Gastroesophageal sphincter (tissue), 4 donors: Measurements from ENCODE around the gene HMG20A. TPM values are rescaled to one million over a fixed set of nuclear protein-coding genes. Genes with fewer than 3 reads are reported as not detected.

Experiments
- ATAC-seq: fragments of 150-250 bp; one replicate; pipeline ENCODE4 v1.9.1; 2016; ENCODE audit warnings: mild to moderate bottlenecking, moderate library complexity
- H3K27ac ChIP-seq, 4 donors: fragments of 200-600 bp; sonication (generic) in 3 of 4; 1 replicate in 3 of 4; 2 replicates in 1 of 4; pipeline ENCODE4 v1.5.1; 2016 to 2019
- H3K27me3 ChIP-seq: fragments of 200-600 bp; sonication (generic); one replicate; pipeline ENCODE4 v1.5.1; 2019
- H3K36me3 ChIP-seq, 2 donors: fragments of 200-600 bp; sonication (generic); one replicate each; pipeline ENCODE4 v1.5.1; 2019; ENCODE audit warnings: control low read depth in 1 of 2
- H3K4me1 ChIP-seq, 3 donors: fragments of 200-600 bp; sonication (generic); 1 replicate in 2 of 3; 2 replicates in 1 of 3; pipeline ENCODE4 v1.5.1; 2016 to 2019; ENCODE audit warnings: control low read depth in 2 of 3
- H3K4me3 ChIP-seq, 2 donors: fragments of 200-600 bp; sonication (generic); one replicate each; pipeline ENCODE4 v1.5.1; 2019; ENCODE audit warnings: mild to moderate bottlenecking in 1 of 2, moderate library complexity in 1 of 2
- H3K9me3 ChIP-seq, 3 donors: fragments of 200-600 bp; sonication (generic); one replicate each; pipeline ENCODE4 v1.5.1; 2017 to 2019; ENCODE audit warnings: control low read depth in 2 of 3
- EP300 ChIP-seq: sonication (generic); formaldehyde crosslinking; IDR thresholded peaks from one replicate; pipeline ENCODE4 v1.6.1; 2017; ENCODE audit warnings: antibody characterized with exemption, mild to moderate bottlenecking
- POLR2A ChIP-seq, 2 donors: fragments of 450-650 bp; IDR thresholded peaks; one replicate each; pipeline ENCODE4 v1.6.1; 2017; ENCODE audit warnings: antibody characterized with exemption in 2 of 2, mild to moderate bottlenecking in 2 of 2, moderate library complexity in 1 of 2
- POLR2AphosphoS5 ChIP-seq: sonication (generic); formaldehyde crosslinking; IDR thresholded peaks from one replicate; pipeline ENCODE4 v1.6.1; 2017; ENCODE audit warnings: antibody characterized with exemption
- WGBS, 2 donors: methylation state at CpG; one replicate each; pipeline ENCODE4 v1.1.5; 2018; ENCODE audit warnings: low coverage in 1 of 2; 5-methylcytosine and 5-hydroxymethylcytosine counted together
- total RNA-seq, 4 donors: library from RNA; depleted of rRNA; stranded (reverse); fragments of >200 nt; gene quantifications; one replicate each; pipeline ENCODE4 v1.1.0, GENCODE V29; 2016
- TF ChIP-seq, protein P1 (sequence below), 4 experiments: fragments of 200-600 bp in 2 of 4; fragments of 450-650 bp in 2 of 4; sonication (generic) in 1 of 4; IDR thresholded peaks; one replicate each; pipeline ENCODE4 v1.5.1; 2017 to 2019; ENCODE audit warnings: antibody characterized with exemption in 4 of 4, mild to moderate bottlenecking in 2 of 4, moderate library complexity in 2 of 4

The HMG20A gene
- total RNA-seq, 4 donors from 2014 or later = 23.2 to 47.9 (median 33.2) TPM

DNA sequence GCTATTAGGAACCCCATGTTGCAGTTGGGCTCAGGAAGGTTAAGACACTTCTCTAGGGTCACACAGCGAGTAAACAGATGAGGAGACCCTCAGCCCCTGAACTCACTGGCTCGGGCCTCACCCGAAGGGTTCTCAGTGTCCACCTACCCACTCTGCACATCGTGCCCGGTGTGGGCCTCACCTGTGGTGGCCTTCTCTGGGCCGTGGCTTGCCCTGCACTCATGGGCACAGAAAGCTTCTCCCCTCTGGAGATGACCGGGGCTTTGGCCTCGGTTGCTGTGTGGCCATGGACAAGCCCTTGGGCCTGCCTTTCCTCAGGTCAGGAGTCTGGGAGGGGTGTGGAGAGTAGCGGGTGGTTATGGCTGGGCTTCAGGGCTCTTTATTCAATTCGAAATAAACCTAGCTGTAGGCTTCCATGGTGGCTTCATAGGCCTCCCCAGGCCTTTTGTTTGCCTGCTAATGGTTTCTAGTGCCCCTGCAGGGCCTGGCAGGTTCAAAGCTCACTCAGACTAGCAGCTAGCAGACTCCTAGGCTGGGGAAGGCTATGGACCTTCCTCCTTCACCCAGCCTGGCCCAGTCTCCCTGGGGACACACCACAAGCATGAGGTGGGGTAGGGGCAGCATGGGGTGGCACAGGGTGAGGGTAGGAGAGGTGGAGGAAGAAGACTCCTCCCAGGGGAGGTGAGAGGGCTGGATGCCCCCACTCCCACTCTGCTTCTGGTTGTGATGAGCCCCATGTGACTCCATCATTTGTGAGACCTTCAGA is 108.9 kb downstream of the HMG20A start:
- H3K9me3 ChIP-seq = no peaks in the 10 kb centered on the region
- no peak for ATAC-seq
- peaks cover 0 to 11% (median 0%) of the 10 kb centered on the region in 3 donors for H3K4me1 ChIP-seq
- WGBS, 2 donors = 100% methylated on average over 1 of the region's 10 CpGs; no CpG with 5 or more reads in 1 of the 2 donors
- TF ChIP-seq EP300 = no peak
- no peak for TF ChIP-seq POLR2AphosphoS5
- H3K27ac ChIP-seq = no peak overlapping the region
- H3K4me3 ChIP-seq = no peak overlapping the region
- no peaks in the 10 kb centered on the region for H3K36me3 ChIP-seq
- H3K27me3 ChIP-seq = no peaks in the 10 kb centered on the region

DNA sequence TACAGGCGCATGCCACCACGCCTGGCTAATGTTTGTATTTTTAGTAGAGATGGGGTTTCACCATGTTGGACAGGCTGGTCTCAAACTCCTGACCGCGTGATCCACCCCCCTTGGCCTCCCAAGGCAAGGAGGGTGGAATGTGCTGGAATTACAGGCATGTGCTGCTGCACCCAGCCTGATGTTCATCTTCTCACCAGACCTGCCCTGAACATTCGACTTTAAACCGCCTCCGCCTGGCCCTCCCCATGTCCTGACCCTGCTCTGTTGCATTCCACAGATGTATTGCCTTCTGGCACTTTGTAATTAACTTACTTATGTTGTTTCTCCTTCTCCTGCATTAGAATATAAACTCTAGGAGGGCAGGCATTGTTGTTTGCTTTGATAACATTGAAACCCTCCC is 109.9 kb downstream of the HMG20A start:
- no peak for ATAC-seq
- no peaks in the 10 kb centered on the region for H3K9me3 ChIP-seq
- 60 to 85% methylated on average over 2 to 5 of the region's 7 CpGs for WGBS, 2 donors
- H3K36me3 ChIP-seq = no peaks in the 10 kb centered on the region
- H3K4me3 ChIP-seq = no peak overlapping the region
- peaks cover 0 to 11% (median 0%) of the 10 kb centered on the region in 3 donors for H3K4me1 ChIP-seq
- no peaks in the 10 kb centered on the region for H3K27me3 ChIP-seq
- H3K27ac ChIP-seq = no peak overlapping the region
- TF ChIP-seq, protein P1, sequence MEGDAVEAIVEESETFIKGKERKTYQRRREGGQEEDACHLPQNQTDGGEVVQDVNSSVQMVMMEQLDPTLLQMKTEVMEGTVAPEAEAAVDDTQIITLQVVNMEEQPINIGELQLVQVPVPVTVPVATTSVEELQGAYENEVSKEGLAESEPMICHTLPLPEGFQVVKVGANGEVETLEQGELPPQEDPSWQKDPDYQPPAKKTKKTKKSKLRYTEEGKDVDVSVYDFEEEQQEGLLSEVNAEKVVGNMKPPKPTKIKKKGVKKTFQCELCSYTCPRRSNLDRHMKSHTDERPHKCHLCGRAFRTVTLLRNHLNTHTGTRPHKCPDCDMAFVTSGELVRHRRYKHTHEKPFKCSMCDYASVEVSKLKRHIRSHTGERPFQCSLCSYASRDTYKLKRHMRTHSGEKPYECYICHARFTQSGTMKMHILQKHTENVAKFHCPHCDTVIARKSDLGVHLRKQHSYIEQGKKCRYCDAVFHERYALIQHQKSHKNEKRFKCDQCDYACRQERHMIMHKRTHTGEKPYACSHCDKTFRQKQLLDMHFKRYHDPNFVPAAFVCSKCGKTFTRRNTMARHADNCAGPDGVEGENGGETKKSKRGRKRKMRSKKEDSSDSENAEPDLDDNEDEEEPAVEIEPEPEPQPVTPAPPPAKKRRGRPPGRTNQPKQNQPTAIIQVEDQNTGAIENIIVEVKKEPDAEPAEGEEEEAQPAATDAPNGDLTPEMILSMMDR (IDR thresholded peaks at IDR 0.05) = no peak
- TF ChIP-seq POLR2A (IDR thresholded peaks at IDR 0.05) (no peak), EP300 (no peak), POLR2AphosphoS5 (no peak)

DNA sequence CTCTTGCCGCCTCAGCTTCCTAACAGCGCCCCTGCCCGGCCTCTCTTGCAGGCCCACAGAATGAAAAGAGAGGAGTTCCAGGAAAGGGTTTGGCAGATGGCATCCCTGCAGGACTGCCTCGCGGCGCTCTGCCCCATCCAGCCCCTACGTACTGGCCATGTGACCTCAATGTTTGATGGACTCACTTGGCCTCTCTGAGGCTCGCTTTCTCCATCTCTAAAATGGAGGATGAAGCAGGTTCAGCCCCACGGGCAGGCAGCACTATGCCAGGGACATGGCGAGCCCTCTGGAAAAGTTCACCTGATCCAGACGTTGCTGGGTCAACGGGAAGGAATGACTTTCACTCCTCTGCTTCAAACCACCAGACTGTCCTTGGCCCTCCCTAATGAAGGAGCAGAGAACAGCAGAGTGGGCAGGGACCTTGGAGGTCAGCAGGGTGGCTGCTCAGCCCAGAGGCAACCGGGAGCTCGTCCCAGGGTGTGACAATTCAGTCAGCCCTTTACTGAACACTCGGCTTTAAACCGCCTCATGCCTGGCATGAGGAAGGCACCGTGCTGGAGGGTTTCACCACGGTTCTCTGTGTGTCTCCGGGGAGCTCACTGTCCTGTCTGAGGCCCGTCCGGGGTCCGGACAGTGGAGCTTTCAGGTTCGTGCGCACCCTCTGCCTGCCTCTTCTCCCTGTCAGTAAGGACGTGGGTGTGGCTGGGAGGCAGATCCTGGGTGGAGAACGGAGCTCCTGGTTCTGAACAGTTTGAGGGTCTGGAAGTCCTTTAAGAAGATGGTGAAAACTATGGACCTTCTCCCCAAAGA is 110.7 kb downstream of the HMG20A start:
- TF ChIP-seq, protein P1 (IDR thresholded peaks at IDR 0.05) = no peak
- no peak for TF ChIP-seq EP300
- TF ChIP-seq POLR2A (IDR thresholded peaks at IDR 0.05) = no peak
- no peak for TF ChIP-seq POLR2AphosphoS5
- H3K4me1 ChIP-seq = peaks cover 0 to 11% (median 0%) of the 10 kb centered on the region in 3 donors
- H3K36me3 ChIP-seq = no peaks in the 10 kb centered on the region
- H3K27me3 ChIP-seq = no peaks in the 10 kb centered on the region
- H3K4me3 ChIP-seq = no peak overlapping the region
- H3K27ac ChIP-seq = no peak overlapping the region
- ATAC-seq = no peak
- 100% methylated on average over 1 of the region's 26 CpGs; no CpG with 5 or more reads in 1 of the 2 donors for WGBS, 2 donors
- no peaks in the 10 kb centered on the region for H3K9me3 ChIP-seq

DNA sequence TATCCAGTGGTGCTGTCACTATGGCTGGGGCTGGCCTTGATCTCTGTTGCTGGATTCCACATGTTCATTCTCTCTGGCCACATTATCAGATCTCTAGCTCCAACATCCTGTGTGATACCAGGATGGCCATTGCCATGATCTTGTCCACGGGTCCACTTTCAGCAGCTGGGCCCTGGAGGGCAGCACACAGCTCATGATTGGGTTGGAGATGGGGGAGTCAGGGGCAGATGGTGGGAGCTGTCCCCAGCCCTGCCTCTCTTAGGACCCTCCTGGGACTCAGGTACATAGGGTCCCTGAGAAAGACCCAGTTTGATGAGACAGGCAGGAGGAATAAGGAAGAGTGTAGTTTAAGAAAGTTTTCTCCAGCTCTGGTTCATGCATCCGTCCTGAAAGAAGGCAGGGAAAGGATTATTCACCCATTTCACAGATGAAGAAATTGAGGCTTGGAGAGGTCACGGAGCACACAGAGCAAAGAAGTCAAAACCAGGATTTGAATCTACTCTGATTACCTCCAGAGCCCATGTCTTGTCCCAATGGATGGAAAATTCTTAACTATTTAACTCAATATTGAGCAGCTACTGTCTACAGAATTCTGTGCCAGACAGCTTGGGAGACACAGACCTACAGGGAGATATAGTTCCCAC is 111.5 kb downstream of the HMG20A start:
- H3K4me3 ChIP-seq = no peak overlapping the region
- no peak for TF ChIP-seq POLR2A (IDR thresholded peaks at IDR 0.05)
- TF ChIP-seq POLR2AphosphoS5 = no peak
- TF ChIP-seq, protein P1 (IDR thresholded peaks at IDR 0.05) = no peak
- TF ChIP-seq EP300 = no peak
- H3K36me3 ChIP-seq = no peaks in the 10 kb centered on the region
- no peaks in the 10 kb centered on the region for H3K9me3 ChIP-seq
- peaks cover 0 to 9% (median 0%) of the 10 kb centered on the region in 3 donors for H3K4me1 ChIP-seq
- no peak overlapping the region for H3K27ac ChIP-seq
- H3K27me3 ChIP-seq = no peaks in the 10 kb centered on the region
- WGBS, 2 donors = 94% methylated on average over 2 of the region's 3 CpGs; no CpG with 5 or more reads in 1 of the 2 donors
- ATAC-seq = no peak

DNA sequence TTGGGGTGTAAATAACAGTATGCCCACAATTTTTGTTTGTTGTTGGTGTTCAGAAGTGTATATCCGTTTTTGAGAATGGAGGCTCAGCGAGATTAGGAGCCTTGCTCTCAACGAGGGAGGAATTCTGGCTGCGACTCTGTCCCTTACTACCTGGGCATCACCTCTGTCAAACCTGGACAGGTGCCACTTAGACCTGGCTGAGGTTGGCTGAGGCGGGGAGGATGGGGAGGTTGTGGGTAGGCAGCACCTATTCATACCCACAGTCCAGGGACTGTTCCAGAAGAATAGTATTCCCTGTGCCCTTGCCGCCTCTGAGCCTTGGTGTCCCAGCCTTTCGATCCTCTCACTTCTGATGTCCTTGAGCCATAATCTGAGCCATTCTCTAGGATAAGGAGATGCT is 112.2 kb downstream of the HMG20A start:
- TF ChIP-seq, protein P1 (IDR thresholded peaks at IDR 0.05) = no peak
- TF ChIP-seq EP300 (no peak), POLR2A (IDR thresholded peaks at IDR 0.05) (no peak), POLR2AphosphoS5 (no peak)
- Histone ChIP-seq H3K36me3 (no peaks in the 10 kb centered on the region), H3K9me3 (no peaks in the 10 kb centered on the region), H3K4me1 (peaks cover 0 to 5% (median 0%) of the 10 kb centered on the region in 3 donors), H3K4me3 (no peak overlapping the region), H3K27ac (no peak overlapping the region), H3K27me3 (no peaks in the 10 kb centered on the region)
- no peak for ATAC-seq
- WGBS, 2 donors = 82 to 89% methylated on average over 5 of the region's 7 CpGs
